HepG2 (cell line): ENCODE data around the gene LRTM2. TPM values are rescaled to one million over a fixed set of nuclear protein-coding genes. Genes with fewer than 3 reads are reported as not detected.
A peak's percentile ranks its signal among the peaks of the same experiment; 100 is the strongest.

Experiments
- BORCS8-MEF2B ChIP-seq: sonication (generic); formaldehyde crosslinking; IDR thresholded peaks from 2 replicates; pipeline ENCODE4 v1.8.0; 2022; ENCODE audit warnings: mild to moderate bottlenecking, missing genetic modification reagents
- CREM ChIP-seq, 2 experiments: sonication (generic) in 1 of 2; formaldehyde crosslinking in 1 of 2; IDR thresholded peaks; 2 replicates each; pipeline versions ENCODE4 v1.4.0 to v1.6.1; 2016 to 2020; ENCODE audit warnings: antibody characterized with exemption in 1 of 2, mild to moderate bottlenecking in 1 of 2, missing genetic modification reagents in 1 of 2
- EED ChIP-seq: sonication (generic); formaldehyde crosslinking; IDR thresholded peaks from 2 replicates; pipeline ENCODE4 v1.5.0; 2020; ENCODE audit warnings: mild to moderate bottlenecking, missing genetic modification reagents
- GABPA ChIP-seq, 2 experiments: IDR thresholded peaks; 2 replicates each; pipeline ENCODE4 v1.6.1; 2011 to 2016; ENCODE audit warnings: low read depth in 2 of 2, low read length in 1 of 2, missing biosample characterization in 1 of 2, missing genetic modification characterization in 1 of 2
- KDM2A ChIP-seq: sonication (generic); formaldehyde crosslinking; IDR thresholded peaks from 2 replicates; pipeline ENCODE4 v1.4.0; 2020; ENCODE audit warnings: low read depth, missing genetic modification reagents, borderline replicate concordance
- KLF9 ChIP-seq: IDR thresholded peaks from 2 replicates; pipeline ENCODE4 v1.6.1; 2016; ENCODE audit warnings: low read depth
- RXRA ChIP-seq: sonication (generic); formaldehyde crosslinking; IDR thresholded peaks from 2 replicates; pipeline ENCODE4 v1.5.1; 2020; ENCODE audit warnings: missing genetic modification reagents
- SIN3B ChIP-seq: fragments of 150-350 bp; IDR thresholded peaks from 2 replicates; pipeline ENCODE4 v1.6.1; 2014; ENCODE audit warnings: low read length
- STAG1 ChIP-seq: sonication (generic); formaldehyde crosslinking; IDR thresholded peaks from 2 replicates; pipeline ENCODE4 v1.4.0; 2020; ENCODE audit warnings: missing genetic modification reagents
- ZFYVE20 ChIP-seq: sonication (generic); formaldehyde crosslinking; IDR thresholded peaks from 2 replicates; pipeline ENCODE4 v1.8.0; 2023; ENCODE audit warnings: low read depth, mild to moderate bottlenecking, moderate library complexity, missing genetic modification reagents, borderline replicate concordance
- ZKSCAN8 ChIP-seq: IDR thresholded peaks from 2 replicates; pipeline ENCODE4 v1.6.1; 2016; ENCODE audit warnings: borderline replicate concordance, missing genetic modification reagents, missing compliant biosample characterization
- ZMYM2 ChIP-seq: sonication (generic); formaldehyde crosslinking; IDR thresholded peaks from 2 replicates; pipeline ENCODE4 v1.8.0; 2022; ENCODE audit warnings: mild to moderate bottlenecking, missing genetic modification reagents
- ZNF160 ChIP-seq: sonication (generic); formaldehyde crosslinking; IDR thresholded peaks from 2 replicates; pipeline ENCODE4 v1.8.0; 2022; ENCODE audit warnings: mild to moderate bottlenecking, inconsistent platforms, missing genetic modification reagents
- ZNF343 ChIP-seq: sonication (generic); formaldehyde crosslinking; IDR thresholded peaks from 2 replicates; pipeline ENCODE4 v1.4.0; 2020; ENCODE audit warnings: mild to moderate bottlenecking, missing genetic modification reagents
- ZNF570 ChIP-seq: sonication (generic); formaldehyde crosslinking; IDR thresholded peaks from 2 replicates; pipeline ENCODE4 v1.4.0; 2020; ENCODE audit warnings: mild to moderate bottlenecking, missing genetic modification reagents, borderline replicate concordance
- ZNF660 ChIP-seq: sonication (generic); formaldehyde crosslinking; IDR thresholded peaks from 2 replicates; pipeline ENCODE4 v1.5.1; 2020; ENCODE audit warnings: mild to moderate bottlenecking, low read depth, missing genetic modification reagents, borderline replicate concordance
- ZNF720 ChIP-seq: sonication (generic); formaldehyde crosslinking; IDR thresholded peaks from 2 replicates; pipeline ENCODE4 v1.4.0; 2020; ENCODE audit warnings: missing genetic modification reagents
- ZSCAN21 ChIP-seq: sonication (generic); formaldehyde crosslinking; IDR thresholded peaks from 2 replicates; pipeline ENCODE4 v1.8.0; 2022; ENCODE audit warnings: mild to moderate bottlenecking, missing genetic modification reagents, moderate library complexity, borderline replicate concordance
- polyA plus RNA-seq, 8 experiments: library from polyadenylated mRNA; depleted of rRNA in 3 of 8; stranded (reverse) in 7 of 8; unstranded in 1 of 8; fragments of >200 nt; fragmentation: Illumina TruSeq in 4 of 8; extraction: Trizol in 4 of 8; gene quantifications; 2 replicates each; pipeline versions ENCODE4 v1.2.1 to v1.2.3, GENCODE V29; 2011 to 2016; ENCODE audit warnings: low read depth in 4 of 8, missing spikeins in 1 of 8, mixed read lengths in 1 of 8; ENCODE audit not compliant: insufficient read depth in 1 of 8
- total RNA-seq, 5 experiments: library from RNA; depleted of rRNA; stranded (reverse); fragments of >200 nt; fragmentation: Illumina TruSeq; extraction: Trizol; gene quantifications; 2 replicates each; pipeline ENCODE4 v1.2.3, GENCODE V29; 2016; ENCODE audit warnings: low read depth in 1 of 5
- TF ChIP-seq, protein P1 (sequence below): sonication (generic); formaldehyde crosslinking; IDR thresholded peaks from 2 replicates; pipeline ENCODE4 v1.5.0; 2020; ENCODE audit warnings: missing genetic modification reagents
- TF ChIP-seq, protein P2 (sequence below): sonication (generic); IDR thresholded peaks from 2 replicates; pipeline ENCODE4 v1.6.1; 2016; ENCODE audit warnings: low read depth, borderline replicate concordance
- TF ChIP-seq, protein P3 (sequence below): fragments of 450-650 bp; IDR thresholded peaks from 2 replicates; pipeline ENCODE4 v1.6.1; 2017; ENCODE audit warnings: mild to moderate bottlenecking

Gene LRTM2
- total and polyA plus RNA-seq, 2 of the 13 experiments (the other 11 are each of a cell fraction or from before 2014, with no cell fraction given), result 0.09 TPM; not detected in 1

DNA sequence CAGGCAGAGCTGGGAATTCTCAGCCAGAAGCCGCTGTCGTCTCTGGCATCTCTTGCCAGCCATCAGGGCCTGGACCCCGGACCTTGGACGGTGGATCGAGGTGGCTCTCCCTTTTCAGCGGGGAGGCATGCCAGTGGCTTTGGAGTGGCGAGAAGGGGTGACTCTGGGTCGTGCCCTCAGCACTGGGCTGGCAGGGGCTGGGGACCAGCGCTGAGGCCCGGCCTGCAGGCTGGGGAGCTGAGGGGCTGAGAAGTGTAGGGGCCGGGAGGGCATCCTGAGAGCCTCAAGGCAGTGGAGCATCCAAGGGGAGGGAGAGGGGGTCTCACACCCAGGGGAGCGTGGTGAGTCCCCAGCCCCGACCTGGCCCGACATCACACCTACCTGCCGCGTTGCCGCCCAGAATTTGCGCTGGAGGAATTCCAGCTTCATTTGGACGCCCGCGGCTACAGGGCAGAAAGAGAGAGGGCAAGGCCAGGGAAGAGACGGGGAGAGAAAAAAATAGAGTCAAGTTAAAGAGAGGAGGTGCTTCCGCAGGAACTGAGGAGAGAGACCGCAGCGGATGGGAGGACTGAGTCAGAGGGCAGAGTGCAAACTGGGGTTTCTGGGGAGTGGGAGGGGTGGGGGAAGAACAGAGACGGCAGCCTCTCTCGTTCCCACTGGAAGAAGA lies 9.0 kb upstream of the LRTM2 start (continued):
- TF ChIP-seq ZFYVE20 (no peak), KDM2A (CRISPR knock-in tag) (peak; percentile 61; the same call in 1 of the 2 replicates), KLF9 (no peak), SIN3B (no peak), ZNF160 (no peak), BORCS8-MEF2B (CRISPR knock-in tag) (no peak), GABPA (IDR thresholded peaks at IDR 0.05; ENCODE audit: low read depth, low read length) (peak; percentile 36; the same call in 1 of the 2 replicates), GABPA (CRISPR knock-in tag; IDR thresholded peaks at IDR 0.05; ENCODE audit: low read depth) (peak; percentile 80), CREM (IDR thresholded peaks at IDR 0.05) (peak; percentile 51; the same call in 1 of the 2 replicates), CREM (CRISPR knock-in tag; IDR thresholded peaks at IDR 0.05) (no peak), ZMYM2 (0 out of 2 replicates have a peak, but pooled peaks have one; percentile 13), RXRA (CRISPR knock-in tag) (no peak; the same call in 1 of the 2 replicates), STAG1 (CRISPR knock-in tag) (no peak), ZKSCAN8 (CRISPR knock-in tag) (no peak), ZNF720 (CRISPR knock-in tag) (no peak), ZSCAN21 (0 out of 2 replicates have a peak, but pooled peaks have one; percentile 52), ZNF570 (CRISPR knock-in tag) (no peak), ZNF343 (CRISPR knock-in tag) (no peak), ZNF660 (CRISPR knock-in tag) (no peak), EED (no peak)
- TF ChIP-seq, protein P1, sequence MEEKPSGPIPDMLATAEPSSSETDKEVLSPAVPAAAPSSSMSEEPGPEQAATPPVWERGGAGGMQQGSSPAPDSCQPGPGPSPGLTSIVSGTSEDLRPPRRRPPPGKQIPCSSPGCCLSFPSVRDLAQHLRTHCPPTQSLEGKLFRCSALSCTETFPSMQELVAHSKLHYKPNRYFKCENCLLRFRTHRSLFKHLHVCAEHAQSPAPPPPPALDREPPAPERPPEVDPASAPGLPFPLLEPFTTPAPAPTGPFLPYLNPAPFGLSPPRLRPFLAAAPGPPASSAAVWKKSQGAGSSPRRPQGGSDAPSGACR (CRISPR knock-in tag), result no peak
- TF ChIP-seq, protein P2, sequence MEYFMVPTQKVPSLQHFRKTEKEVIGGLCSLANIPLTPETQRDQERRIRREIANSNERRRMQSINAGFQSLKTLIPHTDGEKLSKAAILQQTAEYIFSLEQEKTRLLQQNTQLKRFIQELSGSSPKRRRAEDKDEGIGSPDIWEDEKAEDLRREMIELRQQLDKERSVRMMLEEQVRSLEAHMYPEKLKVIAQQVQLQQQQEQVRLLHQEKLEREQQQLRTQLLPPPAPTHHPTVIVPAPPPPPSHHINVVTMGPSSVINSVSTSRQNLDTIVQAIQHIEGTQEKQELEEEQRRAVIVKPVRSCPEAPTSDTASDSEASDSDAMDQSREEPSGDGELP, result no peak
- TF ChIP-seq, protein P3, sequence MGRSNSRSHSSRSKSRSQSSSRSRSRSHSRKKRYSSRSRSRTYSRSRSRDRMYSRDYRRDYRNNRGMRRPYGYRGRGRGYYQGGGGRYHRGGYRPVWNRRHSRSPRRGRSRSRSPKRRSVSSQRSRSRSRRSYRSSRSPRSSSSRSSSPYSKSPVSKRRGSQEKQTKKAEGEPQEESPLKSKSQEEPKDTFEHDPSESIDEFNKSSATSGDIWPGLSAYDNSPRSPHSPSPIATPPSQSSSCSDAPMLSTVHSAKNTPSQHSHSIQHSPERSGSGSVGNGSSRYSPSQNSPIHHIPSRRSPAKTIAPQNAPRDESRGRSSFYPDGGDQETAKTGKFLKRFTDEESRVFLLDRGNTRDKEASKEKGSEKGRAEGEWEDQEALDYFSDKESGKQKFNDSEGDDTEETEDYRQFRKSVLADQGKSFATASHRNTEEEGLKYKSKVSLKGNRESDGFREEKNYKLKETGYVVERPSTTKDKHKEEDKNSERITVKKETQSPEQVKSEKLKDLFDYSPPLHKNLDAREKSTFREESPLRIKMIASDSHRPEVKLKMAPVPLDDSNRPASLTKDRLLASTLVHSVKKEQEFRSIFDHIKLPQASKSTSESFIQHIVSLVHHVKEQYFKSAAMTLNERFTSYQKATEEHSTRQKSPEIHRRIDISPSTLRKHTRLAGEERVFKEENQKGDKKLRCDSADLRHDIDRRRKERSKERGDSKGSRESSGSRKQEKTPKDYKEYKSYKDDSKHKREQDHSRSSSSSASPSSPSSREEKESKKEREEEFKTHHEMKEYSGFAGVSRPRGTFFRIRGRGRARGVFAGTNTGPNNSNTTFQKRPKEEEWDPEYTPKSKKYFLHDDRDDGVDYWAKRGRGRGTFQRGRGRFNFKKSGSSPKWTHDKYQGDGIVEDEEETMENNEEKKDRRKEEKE, result no peak
